ENCODE measurements around the gene DNAH10. TPM values are rescaled to one million over a fixed set of nuclear protein-coding genes. Genes with fewer than 3 reads are reported as not detected.

Gene DNAH10
- total RNA-seq, 1 donor = 0.43 TPM

DNA sequence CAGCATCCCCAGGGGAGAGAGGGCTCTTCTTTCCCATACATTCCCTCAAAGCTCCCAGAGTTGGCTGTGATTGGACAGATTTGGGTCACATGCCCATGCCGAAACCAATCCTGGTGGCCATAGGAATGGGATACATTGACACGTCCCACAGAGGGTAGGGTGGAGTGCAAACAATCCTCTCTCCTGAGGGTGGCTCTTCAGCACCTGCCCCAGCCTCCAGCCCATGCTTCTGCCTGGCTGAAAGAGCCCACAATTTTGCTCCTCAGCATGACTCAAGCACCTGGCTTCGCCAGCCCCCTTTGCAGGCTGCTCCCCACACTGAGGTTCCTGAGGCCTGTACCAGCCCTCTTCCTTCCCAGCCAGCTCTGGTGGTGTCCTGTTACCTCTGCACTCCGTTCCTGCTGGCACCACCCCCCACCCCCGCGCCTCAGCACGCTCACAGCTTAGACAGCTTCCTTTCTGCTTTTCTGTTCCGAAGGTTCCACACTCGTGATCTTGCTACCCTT lies 138.8 kb downstream of the DNAH10 start:
- H3K4me3 ChIP-seq (ENCODE audit: low read depth, low read length) = no peak overlapping the region
- DNase-seq (ENCODE audit: low read depth) = no peak
- TF ChIP-seq, protein P1, sequence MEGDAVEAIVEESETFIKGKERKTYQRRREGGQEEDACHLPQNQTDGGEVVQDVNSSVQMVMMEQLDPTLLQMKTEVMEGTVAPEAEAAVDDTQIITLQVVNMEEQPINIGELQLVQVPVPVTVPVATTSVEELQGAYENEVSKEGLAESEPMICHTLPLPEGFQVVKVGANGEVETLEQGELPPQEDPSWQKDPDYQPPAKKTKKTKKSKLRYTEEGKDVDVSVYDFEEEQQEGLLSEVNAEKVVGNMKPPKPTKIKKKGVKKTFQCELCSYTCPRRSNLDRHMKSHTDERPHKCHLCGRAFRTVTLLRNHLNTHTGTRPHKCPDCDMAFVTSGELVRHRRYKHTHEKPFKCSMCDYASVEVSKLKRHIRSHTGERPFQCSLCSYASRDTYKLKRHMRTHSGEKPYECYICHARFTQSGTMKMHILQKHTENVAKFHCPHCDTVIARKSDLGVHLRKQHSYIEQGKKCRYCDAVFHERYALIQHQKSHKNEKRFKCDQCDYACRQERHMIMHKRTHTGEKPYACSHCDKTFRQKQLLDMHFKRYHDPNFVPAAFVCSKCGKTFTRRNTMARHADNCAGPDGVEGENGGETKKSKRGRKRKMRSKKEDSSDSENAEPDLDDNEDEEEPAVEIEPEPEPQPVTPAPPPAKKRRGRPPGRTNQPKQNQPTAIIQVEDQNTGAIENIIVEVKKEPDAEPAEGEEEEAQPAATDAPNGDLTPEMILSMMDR (IDR thresholded peaks at IDR 0.05; ENCODE audit: insufficient read depth, low read depth, low read length) = no peak

DNA sequence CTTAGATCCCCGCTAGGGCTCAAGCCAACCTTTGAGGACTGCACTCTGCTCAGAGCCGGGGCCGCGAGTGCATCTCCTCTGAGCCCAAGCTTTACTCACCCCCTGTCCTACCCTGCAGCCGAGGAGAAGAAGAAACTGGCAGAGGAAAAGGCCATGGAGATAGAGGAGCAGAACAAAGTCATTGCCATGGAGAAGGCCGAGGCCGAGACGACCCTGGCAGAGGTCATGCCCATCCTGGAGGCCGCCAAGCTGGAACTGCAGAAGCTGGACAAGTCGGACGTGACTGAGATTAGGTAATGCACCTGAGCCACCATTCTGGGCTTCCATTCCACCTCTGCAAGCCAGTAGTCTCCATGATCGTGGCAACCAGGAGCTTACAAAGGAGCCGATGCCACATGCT lies 140.7 kb downstream of the DNAH10 start:
- no peak overlapping the region for H3K4me3 ChIP-seq (ENCODE audit: low read depth, low read length)
- DNase-seq (ENCODE audit: low read depth) = no peak
- TF ChIP-seq, protein P1 (IDR thresholded peaks at IDR 0.05; ENCODE audit: insufficient read depth, low read depth, low read length) = no peak

DNA sequence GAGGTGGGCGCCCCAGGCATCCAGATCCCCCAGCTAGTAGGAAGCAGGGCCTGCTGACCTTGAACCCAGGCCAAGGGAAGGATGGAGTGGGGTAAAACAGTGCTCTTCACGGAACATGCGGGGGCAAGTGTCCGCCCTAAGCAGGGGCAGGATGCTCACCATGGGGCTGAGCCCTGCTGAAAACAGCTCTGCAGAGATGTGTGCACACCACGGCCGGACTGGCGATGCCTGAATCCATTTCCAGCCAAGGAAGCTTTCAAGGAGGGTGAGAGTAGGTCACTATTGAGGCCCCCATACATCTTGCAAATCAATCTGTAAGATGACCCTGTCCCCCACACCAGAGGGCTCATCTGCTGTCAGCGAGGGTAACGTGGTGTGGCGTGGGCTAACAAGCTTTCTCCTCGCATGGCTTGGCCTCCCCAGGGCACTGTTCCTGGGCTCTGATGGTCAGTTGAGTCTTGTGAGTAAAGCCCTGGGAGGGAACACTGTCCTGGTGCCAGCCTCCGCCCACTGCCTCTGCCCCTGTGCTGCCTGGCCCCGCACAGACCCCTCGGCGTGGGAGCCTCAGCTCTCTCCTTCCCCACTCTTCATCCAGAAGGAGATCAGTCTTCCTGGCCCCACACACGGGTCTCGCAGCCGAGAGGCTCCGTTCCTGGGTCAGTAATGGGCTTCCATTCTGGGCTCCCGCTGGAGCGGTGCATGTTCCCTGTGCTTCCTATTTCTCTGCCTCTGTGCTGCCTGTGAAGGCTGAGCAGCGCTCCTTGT lies 141.4 kb downstream of the DNAH10 start:
- TF ChIP-seq, protein P1 (IDR thresholded peaks at IDR 0.05; ENCODE audit: insufficient read depth, low read depth, low read length) = no peak
- H3K4me3 ChIP-seq (ENCODE audit: low read depth, low read length) = no peak overlapping the region
- DNase-seq (ENCODE audit: low read depth) = no peak

DNA sequence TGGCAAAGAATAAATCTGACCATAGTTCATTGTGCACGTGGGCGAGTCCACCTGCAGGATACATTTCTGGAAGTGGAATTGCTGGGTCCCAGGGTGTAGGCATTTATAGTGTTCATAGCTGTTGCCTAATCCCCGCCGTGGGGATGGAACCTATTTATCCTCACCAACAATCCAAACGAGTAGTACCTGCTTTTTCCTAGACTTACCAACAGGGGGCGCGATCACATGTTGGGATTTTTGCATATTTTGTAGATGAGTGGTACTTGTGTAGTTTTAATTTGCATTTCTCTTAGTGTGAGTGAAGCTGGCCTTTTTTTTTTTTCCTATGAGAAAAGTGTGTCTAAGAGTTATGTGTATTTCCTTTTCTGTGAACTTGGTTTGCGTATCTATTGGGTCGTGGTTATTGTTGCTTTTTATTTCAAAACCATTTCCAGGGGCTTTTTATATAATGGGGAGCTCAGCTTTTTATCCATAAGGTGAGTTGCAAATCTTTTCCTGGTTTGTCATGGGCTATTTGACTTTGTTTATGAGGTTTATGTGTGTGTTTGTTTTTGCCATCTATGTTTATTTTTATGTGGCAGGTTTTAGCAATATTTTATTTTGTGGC lies 143.3 kb downstream of the DNAH10 start:
- no peak overlapping the region for H3K4me3 ChIP-seq (ENCODE audit: low read depth, low read length)
- peak; percentile 87 for DNase-seq (ENCODE audit: low read depth)
- TF ChIP-seq, protein P1 (IDR thresholded peaks at IDR 0.05; ENCODE audit: insufficient read depth, low read depth, low read length) = peak; percentile 79

DNA sequence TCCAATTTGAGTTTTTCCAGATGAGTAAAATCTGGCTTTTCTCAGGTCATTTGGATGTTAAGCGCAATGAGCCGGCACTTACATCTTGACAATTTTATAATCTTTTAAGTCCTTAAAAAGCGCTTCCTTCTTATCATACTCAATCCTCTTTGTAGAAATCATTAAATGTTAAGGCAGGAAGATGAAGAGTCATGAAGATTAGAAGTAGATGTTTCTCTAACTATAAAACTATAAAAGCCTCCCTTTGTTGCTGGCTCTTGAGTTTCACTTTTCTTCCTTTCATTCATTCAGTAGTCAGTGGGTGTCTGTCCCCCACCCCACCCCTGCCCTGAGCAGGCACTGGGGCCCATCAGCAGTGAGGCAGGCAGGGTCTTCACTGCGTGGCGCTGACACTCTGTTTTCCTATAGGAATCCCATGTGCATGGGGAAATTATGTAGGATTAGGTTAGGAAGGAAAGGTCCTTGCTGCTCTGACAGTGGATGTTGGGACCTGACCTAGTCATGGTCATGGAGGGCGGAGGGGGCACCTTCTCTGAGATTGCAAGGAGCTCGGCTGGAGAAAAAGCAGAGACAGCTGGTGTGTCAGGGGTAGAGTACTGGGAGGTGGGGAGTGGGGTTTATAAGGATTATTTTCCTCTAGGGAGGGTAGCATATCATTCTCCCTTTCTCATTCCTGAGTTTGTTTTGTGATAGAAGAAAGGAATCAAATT lies 144.8 kb downstream of the DNAH10 start:
- TF ChIP-seq, protein P1 (IDR thresholded peaks at IDR 0.05; ENCODE audit: insufficient read depth, low read depth, low read length) = no peak
- H3K4me3 ChIP-seq (ENCODE audit: low read depth, low read length) = no peak overlapping the region
- DNase-seq (ENCODE audit: low read depth) = no peak

DNA sequence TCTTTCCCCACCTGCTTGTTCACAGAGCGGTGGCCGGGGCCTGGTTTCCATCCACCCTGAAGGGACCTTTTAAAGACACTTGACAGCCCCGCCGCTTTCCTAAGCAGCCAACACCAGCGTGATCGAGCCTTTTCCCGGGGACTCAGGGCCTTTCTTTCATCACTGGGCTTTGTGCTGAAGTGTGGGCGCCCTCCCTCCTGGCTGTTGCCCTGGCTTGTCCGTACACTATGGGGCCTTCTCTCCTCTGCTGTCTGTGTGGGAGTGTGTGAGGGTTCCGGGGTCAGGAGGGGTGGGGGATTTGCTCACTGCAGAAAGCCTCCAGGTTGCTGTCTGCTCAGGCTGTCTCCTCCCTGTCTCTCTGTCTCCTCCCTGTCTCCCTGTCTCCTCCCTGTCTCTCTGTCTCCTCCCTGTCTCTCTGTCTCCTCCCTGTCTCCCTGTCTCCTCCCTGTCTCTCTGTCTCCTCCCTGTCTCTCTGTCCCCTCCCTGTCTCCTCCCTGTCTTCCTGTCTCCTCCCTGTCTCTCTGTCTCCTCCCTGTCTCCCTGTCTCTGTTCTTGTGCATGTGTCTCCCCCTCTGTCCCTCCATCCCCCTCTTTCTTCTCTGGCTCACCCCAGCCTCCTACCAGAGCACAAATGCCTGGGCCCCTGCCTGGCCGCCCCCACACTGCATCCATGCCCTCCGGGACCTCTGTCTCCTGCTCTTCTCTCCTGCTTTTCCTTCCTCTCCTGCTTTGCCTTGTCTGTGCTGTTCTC lies 145.8 kb downstream of the DNAH10 start:
- DNase-seq (ENCODE audit: low read depth) = peak; percentile 33
- TF ChIP-seq, protein P1 (IDR thresholded peaks at IDR 0.05; ENCODE audit: insufficient read depth, low read depth, low read length) = no peak

More for the DNA sequence above, 145.8 kb downstream of the DNAH10 start:
- H3K4me3 ChIP-seq (ENCODE audit: low read depth, low read length) = no peak overlapping the region
